Esophagus mucosa (tissue), 1 donor: Measurements from ENCODE around the gene MYL12B. TPM values are rescaled to one million over a fixed set of nuclear protein-coding genes. Genes with fewer than 3 reads are reported as not detected.
A peak's percentile ranks its signal among the peaks of the same experiment; 100 is the strongest.

Experiments
- ATAC-seq: fragments of 200-7000 bp; cut with Tn5 transposase; one replicate; pipeline ENCODE4 v1.9.1; 2020
- total RNA-seq: library from RNA; stranded (reverse); gene quantifications from one replicate; pipeline ENCODE4 v1.2.4, GENCODE V29; 2023
- donor health status: DM: yes; HTN: yes; CAD: no.

Gene MYL12B
- total RNA-seq, 1 donor from 2014 or later = 403 TPM

GRCh38 chr18:3236470-3236869, 25.5 kb upstream of the MYL12B start:
- peak; percentile 83 for ATAC-seq

- no peak for ATAC-seq
Measured at GRCh38 chr18:3238742-3239141, 23.2 kb upstream of the MYL12B start.

GRCh38 chr18:3245185-3245564, 16.8 kb upstream of the MYL12B start:
- ATAC-seq = no peak

GRCh38 chr18:3245853-3246634, 15.9 kb upstream of the MYL12B start:
- peak; percentile 77 for ATAC-seq

- ATAC-seq = no peak
Measured at GRCh38 chr18:3246635-3247239, 15.2 kb upstream of the MYL12B start.

- peak; percentile 92 for ATAC-seq
Measured at GRCh38 chr18:3247240-3248061, 14.5 kb upstream of the MYL12B start, which contains the start of gene MYL12A. MYL12A (plus strand) TSS chr18:3247801; CDS start chr18:3253248, 5,447 bp downstream.

- ATAC-seq = no peak
Measured at GRCh38 chr18:3248062-3248657, 13.8 kb upstream of the MYL12B start.

- no peak for ATAC-seq
Measured at GRCh38 chr18:3248658-3249359, 13.1 kb upstream of the MYL12B start.

- no peak for ATAC-seq
Measured at GRCh38 chr18:3250237-3251107, 11.5 kb upstream of the MYL12B start.

- no peak for ATAC-seq
Measured at GRCh38 chr18:3251249-3251962, 10.5 kb upstream of the MYL12B start.

- ATAC-seq = no peak
Measured at GRCh38 chr18:3251963-3252277, 10.0 kb upstream of the MYL12B start.

- ATAC-seq = no peak
Measured at GRCh38 chr18:3252843-3253242, 9.1 kb upstream of the MYL12B start.

- ATAC-seq = no peak
Measured at GRCh38 chr18:3254725-3255124, 7.2 kb upstream of the MYL12B start.

- no peak for ATAC-seq
Measured at GRCh38 chr18:3255611-3256165, 6.2 kb upstream of the MYL12B start.

- ATAC-seq = no peak
Measured at GRCh38 chr18:3256693-3257626, 5.0 kb upstream of the MYL12B start.

- ATAC-seq = no peak
Measured at GRCh38 chr18:3257627-3258120, 4.3 kb upstream of the MYL12B start.

GRCh38 chr18:3260995-3261372, 949 bp upstream of the MYL12B start:
- no peak for ATAC-seq

GRCh38 chr18:3262234-3263131, 550 bp downstream of the MYL12B start:
- peak; percentile 65 for ATAC-seq
